Measurements from ENCODE around the gene GLP1R. TPM values are rescaled to one million over a fixed set of nuclear protein-coding genes. Genes with fewer than 3 reads are reported as not detected.
"Not testable (repeated sequence)": the region's sequence is repeated elsewhere in the genome, so short reads cannot be mapped to it uniquely, and the experiment has no call there.

The GLP1R gene
- total RNA-seq, 1 experiment from 2014 or later = not detected

DNA sequence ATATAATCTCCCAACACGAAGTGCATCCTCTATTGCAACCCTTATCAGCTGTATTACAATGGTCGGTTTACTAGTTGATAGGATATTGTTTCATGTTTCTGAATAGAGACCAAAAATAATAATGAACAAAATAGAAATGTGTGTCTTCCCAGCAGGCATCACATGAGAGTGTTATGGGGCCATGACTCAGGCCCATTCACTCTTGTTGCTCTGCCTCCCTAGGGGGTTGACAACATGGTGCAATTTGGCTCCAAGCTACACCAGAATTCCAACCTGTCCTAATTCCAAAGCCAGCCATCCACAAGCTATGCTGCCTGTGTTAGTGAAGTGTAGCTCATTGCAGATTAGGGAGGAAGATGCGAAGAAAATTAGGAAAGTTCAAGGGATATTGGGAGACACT, 79.5 kb downstream of the GLP1R start:
- DNase-seq (ENCODE audit: low spot score) = no peak

DNA sequence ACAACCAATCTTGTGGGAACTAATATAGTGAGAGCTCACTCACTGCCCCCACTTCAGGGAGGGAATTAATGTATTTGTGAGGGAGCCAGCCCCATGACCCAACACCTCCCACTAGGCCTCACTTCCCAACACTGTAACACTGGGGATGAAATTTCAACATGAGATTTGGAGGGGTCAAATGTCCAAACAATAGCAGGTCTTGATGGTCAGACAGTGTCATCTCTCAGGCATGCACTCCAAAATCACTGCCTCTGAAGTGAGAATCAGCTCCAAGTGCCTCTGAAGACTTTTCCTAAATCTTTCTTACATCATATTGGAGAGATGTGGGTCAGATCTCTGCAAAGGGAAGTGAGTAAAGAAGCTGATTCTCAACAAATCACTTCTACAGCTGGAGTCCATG, 80.3 kb downstream of the GLP1R start:
- DNase-seq (ENCODE audit: low spot score) = no peak

DNA sequence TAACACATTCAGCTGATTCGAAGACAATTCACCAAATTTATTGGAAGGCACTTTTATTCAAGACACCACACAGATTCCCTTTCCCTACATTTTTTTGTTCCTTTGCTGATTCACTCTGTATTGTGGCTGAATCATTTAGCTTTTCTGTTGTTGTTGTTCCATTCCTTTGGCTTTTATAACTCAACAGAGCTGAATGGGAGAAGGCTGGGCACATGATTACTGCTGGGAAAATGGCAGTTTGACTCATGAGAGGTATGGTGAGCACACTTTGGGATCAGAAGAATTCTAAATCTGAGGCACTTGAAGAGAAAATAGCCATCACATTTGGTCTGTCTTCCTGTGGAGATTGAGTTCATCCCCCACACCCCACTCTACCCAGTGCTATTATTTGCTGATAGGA, 82.1 kb downstream of the GLP1R start:
- no peak for DNase-seq (ENCODE audit: low spot score)

- not testable (repeated sequence) for DNase-seq (ENCODE audit: low spot score)
Measured at GRCh38 chr6:39134761-39135160, 86.2 kb downstream of the GLP1R start.

GRCh38 chr6:39136207-39136606, 87.6 kb downstream of the GLP1R start:
- DNase-seq (ENCODE audit: low spot score) = not testable (repeated sequence)

GRCh38 chr6:39137245-39137644, 88.7 kb downstream of the GLP1R start:
- DNase-seq (ENCODE audit: low spot score) = peak; percentile 34

Other genes starting within 250 kb of the GLP1R start
- gene SAYSD1, start 66.4 kb downstream of the GLP1R start, total RNA-seq (2014; rRNA removed; shearing (Covaris generic)) = 7.4 and 8.1 TPM in 2 replicates
- not detected in 2 replicates for gene KCNK5, start 180.7 kb downstream of the GLP1R start, total RNA-seq (2014; rRNA removed; shearing (Covaris generic))

Data from A172 (cell line).